GM21367 (cell line): ENCODE data around the gene RASSF7.

ENCODE experiments used
- ATAC-seq: cut with Tn5 transposase; IDR thresholded peaks from one replicate; pipeline ENCODE4 v1.9.1; 2021; ENCODE audit not compliant: unreplicated experiment

The RASSF7 gene

GRCh38 chr11:607971-608659 lies 47.3 kb downstream of the RASSF7 start:
- no peak for ATAC-seq

- no peak for ATAC-seq
Measured at GRCh38 chr11:608791-609251, 48.1 kb downstream of the RASSF7 start.

GRCh38 chr11:609341-609811 lies 48.6 kb downstream of the RASSF7 start:
- no peak for ATAC-seq

GRCh38 chr11:610146-610801 lies 49.5 kb downstream of the RASSF7 start:
- ATAC-seq: no peak

DNA sequence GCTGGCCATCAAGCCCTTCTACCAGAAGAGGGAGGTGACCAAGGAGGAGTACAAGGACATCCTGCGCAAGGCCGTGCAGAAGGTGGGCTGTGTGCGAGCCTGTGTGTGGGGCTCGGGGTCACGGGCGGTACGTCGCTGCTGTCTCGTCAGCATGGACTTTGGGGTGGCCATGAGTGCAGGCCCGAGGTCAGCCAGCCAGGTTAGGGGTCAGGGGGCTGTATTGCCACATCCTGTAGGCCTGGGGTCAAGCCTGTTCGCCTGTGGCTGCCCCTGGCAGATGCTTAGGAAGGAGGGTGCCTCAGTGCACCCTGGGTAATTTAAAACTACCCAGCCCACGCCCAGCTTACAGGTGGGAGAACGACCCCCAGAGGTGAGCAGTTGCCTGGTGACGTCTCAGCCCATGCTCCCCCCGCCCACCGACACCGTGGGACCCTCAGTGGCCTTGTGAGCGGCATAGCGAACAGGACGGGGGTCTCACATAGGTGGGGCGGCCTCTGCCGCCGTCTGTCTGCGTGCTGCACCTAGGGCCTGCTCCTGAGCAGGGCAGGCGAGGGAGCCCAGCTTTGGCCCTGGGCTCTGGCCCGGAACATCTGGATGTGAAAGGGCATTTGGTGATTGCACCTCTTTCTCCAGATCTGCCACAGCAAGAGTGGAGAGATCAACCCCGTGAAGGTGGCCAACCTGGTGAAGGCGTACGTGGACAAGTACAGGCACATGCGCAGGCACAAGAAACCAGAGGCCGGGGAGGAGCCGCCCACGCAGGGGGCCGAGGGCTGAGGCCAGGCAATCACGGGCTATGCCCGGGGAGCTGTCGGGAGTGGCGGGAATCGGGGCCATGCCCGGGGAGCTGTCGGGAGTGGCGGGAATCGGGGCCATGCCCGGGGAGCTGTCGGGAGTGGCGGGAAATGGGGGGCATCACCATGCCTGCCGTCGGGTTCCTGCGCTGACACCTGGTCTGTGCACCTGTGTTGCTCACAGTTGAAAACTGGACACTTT lies 50.5 kb downstream of the RASSF7 start:
- ATAC-seq: no peak

GRCh38 chr11:612201-612960 lies 51.6 kb downstream of the RASSF7 start:
- no peak for ATAC-seq

DNA sequence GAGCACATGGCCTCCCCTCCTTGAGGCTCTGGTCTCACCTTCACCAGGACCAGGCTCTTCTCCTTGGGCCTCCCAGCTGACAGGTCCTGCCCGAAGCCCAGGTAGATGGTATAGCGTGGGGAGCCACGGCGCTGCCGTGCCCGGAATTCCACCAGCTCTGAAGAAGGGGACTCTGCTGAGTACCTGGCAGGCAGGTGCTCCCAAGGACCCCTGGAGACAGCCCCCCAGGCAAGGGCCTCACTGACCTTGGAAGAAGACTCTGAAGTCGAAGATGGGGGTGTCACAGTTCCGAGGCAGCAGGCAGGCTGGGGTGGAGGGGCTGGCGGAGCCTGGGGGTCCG lies 52.2 kb downstream of the RASSF7 start:
- ATAC-seq: no peak

- ATAC-seq: no peak
Measured at GRCh38 chr11:613369-613968, 52.7 kb downstream of the RASSF7 start.
